Calu3 (cell line): ENCODE data around the gene ABLIM2. TPM values are rescaled to one million over a fixed set of nuclear protein-coding genes. Genes with fewer than 3 reads are reported as not detected.

Source experiments
- BruUV-seq: library from RNA; stranded (reverse); fragments of 400-500 nt; replicated peaks from 2 replicates; lab custom pipeline; 2021; lab: Mats Ljungman, UMichigan
- CTCF ChIA-PET: fragments of 300-600 bp; sonication (Branson Sonifier 250); formaldehyde crosslinking; loops from one replicate; lab custom pipeline; 2022; ENCODE audit warnings: antibody characterized with exemption; lab: Charles Lee
- DNase-seq: peaks from one replicate; pipeline ENCODE4 v3.0.0; 2022
- H3K27ac Mint-ChIP-seq: one replicate; pipeline ENCODE4 v1.8.0; 2022; ENCODE audit warnings: mixed read lengths; ENCODE audit not compliant: unreplicated experiment
- H3K27me3 Mint-ChIP-seq: one replicate; pipeline ENCODE4 v1.8.0; 2022; ENCODE audit warnings: mixed read lengths; ENCODE audit not compliant: unreplicated experiment
- H3K36me3 Mint-ChIP-seq: one replicate; pipeline ENCODE4 v1.8.0; 2022; ENCODE audit warnings: mild to moderate bottlenecking, moderate library complexity, mixed read lengths; ENCODE audit not compliant: insufficient read depth, unreplicated experiment
- H3K4me1 Mint-ChIP-seq: one replicate; pipeline ENCODE4 v1.8.0; 2022; ENCODE audit warnings: mild to moderate bottlenecking, low read depth, mixed read lengths; ENCODE audit not compliant: unreplicated experiment
- H3K4me3 Mint-ChIP-seq: one replicate; pipeline ENCODE4 v1.8.0; 2022; ENCODE audit warnings: mild to moderate bottlenecking, low read depth, moderate library complexity, mixed read lengths; ENCODE audit not compliant: unreplicated experiment
- H3K9me3 Mint-ChIP-seq: one replicate; pipeline ENCODE4 v1.8.0; 2022; ENCODE audit warnings: low read depth, mixed read lengths; ENCODE audit not compliant: unreplicated experiment
- CTCF ChIP-seq: fragments of 200-600 bp; IDR thresholded peaks from one replicate; pipeline ENCODE4 v1.8.0; 2022; ENCODE audit warnings: antibody characterized with exemption; ENCODE audit not compliant: unreplicated experiment
- intact Hi-C: fragments of 100-400 bp; cut with micrococcal nuclease; formaldehyde crosslinking; loops from one replicate; pipeline ENCODE4 v1.10.0; 2022; ENCODE audit not compliant: unreplicated experiment
- total RNA-seq: library from RNA; stranded (reverse); gene quantifications from 2 replicates; pipeline ENCODE4 v1.2.3, GENCODE V29; 2022

Gene ABLIM2
- total RNA-seq, 1 experiment from 2014 or later, result 1.0 TPM

- Mint-ChIP-seq H3K36me3 (no peaks in the 10 kb centered on the region), H3K4me3 (no peak overlapping the region), H3K9me3 (peaks cover 3% of the 10 kb centered on the region), H3K4me1 (no peaks in the 10 kb centered on the region), H3K27ac (no peak overlapping the region), H3K27me3 (no peaks in the 10 kb centered on the region)
- CTCF ChIA-PET, result no interaction called here
- no peak for TF ChIP-seq CTCF
- BruUV-seq, result no TSS peak
- intact Hi-C loops, result no loop called here
- no peak for DNase-seq
Measured at GRCh38 chr4:8132947-8133705, 25.5 kb downstream of the ABLIM2 start.

- no peak for TF ChIP-seq CTCF
- H3K36me3 Mint-ChIP-seq, result no peaks in the 10 kb centered on the region
- H3K9me3 Mint-ChIP-seq, result no peaks in the 10 kb centered on the region
- H3K4me3 Mint-ChIP-seq, result no peak overlapping the region
- no TSS peak for BruUV-seq
- H3K27me3 Mint-ChIP-seq, result no peaks in the 10 kb centered on the region
- H3K4me1 Mint-ChIP-seq, result no peaks in the 10 kb centered on the region
- DNase-seq, result no peak
- CTCF ChIA-PET, result no interaction called here
- no peak overlapping the region for H3K27ac Mint-ChIP-seq
- intact Hi-C loops, result no loop called here
Measured at GRCh38 chr4:8132400-8132799, 26.2 kb downstream of the ABLIM2 start.

- intact Hi-C loops, result no loop called here
- no peak for DNase-seq
- H3K4me1 Mint-ChIP-seq, result no peaks in the 10 kb centered on the region
- no peak overlapping the region for H3K27ac Mint-ChIP-seq
- H3K27me3 Mint-ChIP-seq, result no peaks in the 10 kb centered on the region
- H3K9me3 Mint-ChIP-seq, result no peaks in the 10 kb centered on the region
- BruUV-seq, result no TSS peak
- no peak overlapping the region for H3K4me3 Mint-ChIP-seq
- no peaks in the 10 kb centered on the region for H3K36me3 Mint-ChIP-seq
- CTCF ChIA-PET, result no interaction called here
- no peak for TF ChIP-seq CTCF
Measured at GRCh38 chr4:8131826-8132225, 26.8 kb downstream of the ABLIM2 start.

- Mint-ChIP-seq H3K36me3 (no peaks in the 10 kb centered on the region), H3K4me3 (no peak overlapping the region), H3K27me3 (no peaks in the 10 kb centered on the region), H3K9me3 (no peaks in the 10 kb centered on the region), H3K27ac (no peak overlapping the region), H3K4me1 (no peaks in the 10 kb centered on the region)
- no TSS peak for BruUV-seq
- CTCF ChIA-PET, result no interaction called here
- no peak for TF ChIP-seq CTCF
- intact Hi-C loops, result no loop called here
- no peak for DNase-seq
Measured at GRCh38 chr4:8131210-8131609, 27.4 kb downstream of the ABLIM2 start.
